ENCODE measurements around the gene SLC9A6. TPM values are rescaled to one million over a fixed set of nuclear protein-coding genes. Genes with fewer than 3 reads are reported as not detected.

Gene SLC9A6
- total and polyA plus RNA-seq, 4 donors = 7.0 to 17.2 (median 15.7) TPM

DNA sequence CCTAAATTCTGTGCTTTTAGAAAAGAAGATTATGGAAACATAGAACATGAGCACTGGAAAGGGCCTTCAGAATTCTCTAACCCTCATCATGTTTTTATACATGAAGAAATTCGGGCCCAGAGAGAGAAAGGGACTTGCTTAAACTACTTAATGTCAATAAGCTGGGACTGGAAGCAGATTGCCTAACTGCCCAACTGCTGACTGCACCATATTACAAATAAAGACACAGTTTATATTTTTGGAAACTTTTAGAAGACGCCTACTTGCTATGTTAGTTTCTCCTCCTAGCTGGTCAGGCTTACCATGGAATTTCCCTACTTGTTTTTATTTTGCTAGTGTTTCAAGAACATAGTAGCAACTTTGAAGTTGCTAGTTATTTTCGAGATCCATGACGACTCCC is 47.1 kb downstream of the SLC9A6 start:
- H3K4me3 ChIP-seq (ENCODE audit: low read length in 2 of 2) = no peak overlapping the region
- no peak for DNase-seq
- H3K36me3 ChIP-seq (ENCODE audit: control insufficient read depth in 1 of 2, insufficient read depth in 2 of 2, low read length in 1 of 2) = no peaks in the 10 kb centered on the region
- H3K27ac ChIP-seq (ENCODE audit: low read depth in 1 of 2, low read length in 2 of 2) = peak overlapping the region; percentile 38 to 90
- intact Hi-C loops (cut with DNase I) = loop anchor here (5.0 kb wide), 2 partner anchors 90 to 130 kb away; no protein-coding TSS in a partner anchor
- H3K9me3 ChIP-seq (ENCODE audit: control insufficient read depth, low read length) = no peaks in the 10 kb centered on the region
- WGBS, 2 donors = 7 to 32% methylated on average over 4 of the region's 4 CpGs
- no peaks in the 10 kb centered on the region for H3K27me3 ChIP-seq (ENCODE audit: control insufficient read depth in 1 of 2, insufficient read depth in 2 of 2, low read length in 1 of 2)
- ATAC-seq (ENCODE audit: low FRiP score) = no peak
- no peaks in the 10 kb centered on the region for H3K4me1 ChIP-seq (ENCODE audit: control insufficient read depth in 1 of 2, insufficient read depth in 2 of 2, low read length in 2 of 2)

DNA sequence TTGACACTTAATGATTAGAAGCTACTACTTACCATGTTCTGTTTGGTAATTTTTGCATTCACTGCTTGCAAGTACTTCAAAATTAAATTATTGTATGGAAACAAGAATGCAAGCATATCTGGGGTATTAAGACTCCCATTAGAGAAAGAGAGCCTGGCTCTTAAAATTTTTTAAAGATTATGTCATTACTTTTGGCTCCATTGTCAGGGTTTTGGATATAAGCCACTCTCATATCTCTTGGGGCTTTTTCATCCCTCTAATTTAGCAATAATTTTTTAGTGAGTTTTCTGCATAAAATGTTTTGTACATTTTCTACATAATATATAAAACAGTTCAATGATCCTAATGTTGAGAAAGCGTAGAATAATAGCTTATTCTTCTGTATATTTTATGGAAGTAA is 49.4 kb downstream of the SLC9A6 start:
- H3K9me3 ChIP-seq (ENCODE audit: control insufficient read depth, low read length) = no peaks in the 10 kb centered on the region
- H3K27ac ChIP-seq (ENCODE audit: low read depth in 1 of 2, low read length in 2 of 2) = no peak overlapping the region
- ATAC-seq (ENCODE audit: low FRiP score) (no peak), DNase-seq (no peak)
- no peaks in the 10 kb centered on the region for H3K4me1 ChIP-seq (ENCODE audit: control insufficient read depth in 1 of 2, insufficient read depth in 2 of 2, low read length in 2 of 2)
- no peaks in the 10 kb centered on the region for H3K27me3 ChIP-seq (ENCODE audit: control insufficient read depth in 1 of 2, insufficient read depth in 2 of 2, low read length in 1 of 2)
- H3K4me3 ChIP-seq (ENCODE audit: low read length in 2 of 2) = no peak overlapping the region
- 55 to 58% methylated on average over 1 of the region's 1 CpG for WGBS, 2 donors
- intact Hi-C loops (cut with DNase I) = loop anchor here (5.0 kb wide), 2 partner anchors 88 to 128 kb away; no protein-coding TSS in a partner anchor
- H3K36me3 ChIP-seq (ENCODE audit: control insufficient read depth in 1 of 2, insufficient read depth in 2 of 2, low read length in 1 of 2) = no peaks in the 10 kb centered on the region

DNA sequence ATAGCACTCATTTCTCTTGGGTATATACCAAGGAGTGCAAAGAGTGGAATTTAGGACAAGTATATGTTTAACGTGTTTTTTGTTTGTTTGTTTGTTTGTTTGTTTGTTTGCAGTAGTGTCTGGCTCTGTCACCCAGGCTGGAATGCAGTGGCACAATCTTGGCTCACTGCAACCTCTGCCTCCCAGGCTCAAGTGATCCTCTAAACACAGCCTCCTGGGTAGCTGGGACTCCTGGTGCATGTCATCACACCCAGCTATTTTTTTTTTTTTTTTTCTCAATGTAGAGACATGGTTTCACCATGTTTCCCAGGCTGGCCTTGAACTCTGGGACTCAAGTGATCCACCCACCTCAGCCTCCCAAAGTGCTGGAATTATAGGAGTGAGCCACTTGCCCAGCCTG is 50.4 kb downstream of the SLC9A6 start:
- no peak overlapping the region for H3K4me3 ChIP-seq (ENCODE audit: low read length in 2 of 2)
- peak overlapping the region in 1 of 2 donors; percentile 36 for H3K27ac ChIP-seq (ENCODE audit: low read depth in 1 of 2, low read length in 2 of 2)
- ATAC-seq (ENCODE audit: low FRiP score) = no peak
- H3K27me3 ChIP-seq (ENCODE audit: control insufficient read depth in 1 of 2, insufficient read depth in 2 of 2, low read length in 1 of 2) = no peaks in the 10 kb centered on the region
- no peaks in the 10 kb centered on the region for H3K9me3 ChIP-seq (ENCODE audit: control insufficient read depth, low read length)
- intact Hi-C loops (cut with DNase I) = no loop called here
- no peaks in the 10 kb centered on the region for H3K36me3 ChIP-seq (ENCODE audit: control insufficient read depth in 1 of 2, insufficient read depth in 2 of 2, low read length in 1 of 2)
- no peak for DNase-seq
- no peaks in the 10 kb centered on the region for H3K4me1 ChIP-seq (ENCODE audit: control insufficient read depth in 1 of 2, insufficient read depth in 2 of 2, low read length in 2 of 2)
- 30 to 45% methylated on average over 1 of the region's 1 CpG for WGBS, 2 donors

DNA sequence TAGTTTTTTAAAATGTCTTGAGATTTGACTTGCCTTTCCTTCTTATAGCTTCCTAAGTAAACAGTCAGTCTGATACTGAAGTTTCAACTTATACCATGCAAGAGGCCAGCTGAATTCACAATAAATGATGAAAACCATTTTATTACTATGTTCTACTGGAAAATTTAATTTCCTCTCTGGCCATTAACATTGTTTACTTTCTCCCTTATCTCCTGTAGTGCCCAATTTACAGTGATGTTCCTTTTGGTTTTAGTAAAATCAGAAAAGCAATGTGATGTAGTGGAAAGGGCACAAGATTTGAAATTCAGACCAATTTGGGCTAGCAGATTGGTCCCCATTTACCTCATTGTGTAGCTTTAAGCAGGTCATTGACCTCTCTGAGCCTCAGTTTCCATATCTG is 54.2 kb downstream of the SLC9A6 start:
- Histone ChIP-seq H3K27me3 (ENCODE audit: control insufficient read depth in 1 of 2, insufficient read depth in 2 of 2, low read length in 1 of 2) (no peaks in the 10 kb centered on the region), H3K4me3 (ENCODE audit: low read length in 2 of 2) (no peak overlapping the region), H3K27ac (ENCODE audit: low read depth in 1 of 2, low read length in 2 of 2) (peak overlapping the region in 1 of 2 donors; percentile 84), H3K36me3 (ENCODE audit: control insufficient read depth in 1 of 2, insufficient read depth in 2 of 2, low read length in 1 of 2) (no peaks in the 10 kb centered on the region), H3K4me1 (ENCODE audit: control insufficient read depth in 1 of 2, insufficient read depth in 2 of 2, low read length in 2 of 2) (no peaks in the 10 kb centered on the region), H3K9me3 (ENCODE audit: control insufficient read depth, low read length) (no peaks in the 10 kb centered on the region)
- intact Hi-C loops (cut with DNase I) = no loop called here
- no peak for ATAC-seq (ENCODE audit: low FRiP score)
- DNase-seq = no peak

DNA sequence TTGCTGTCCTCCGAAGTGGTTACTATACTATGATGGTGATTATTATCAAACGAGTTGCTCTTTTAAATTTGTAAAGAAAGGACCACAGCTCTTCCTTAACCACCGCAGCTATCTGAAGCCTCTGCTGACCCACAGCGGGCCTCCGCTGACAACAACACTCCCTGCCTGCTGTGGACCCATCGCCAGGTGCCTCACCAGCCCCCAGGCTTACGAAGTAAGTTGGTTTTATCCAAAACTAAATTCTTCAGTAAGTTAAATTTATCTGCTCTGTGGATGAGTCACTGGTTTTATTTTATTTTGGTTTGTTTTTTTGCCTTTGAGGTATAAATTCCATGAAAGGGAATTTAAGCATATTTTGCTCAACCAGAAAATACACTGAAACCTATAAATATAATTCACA is 54.7 kb downstream of the SLC9A6 start:
- H3K36me3 ChIP-seq (ENCODE audit: control insufficient read depth in 1 of 2, insufficient read depth in 2 of 2, low read length in 1 of 2) = no peaks in the 10 kb centered on the region
- no peak overlapping the region for H3K4me3 ChIP-seq (ENCODE audit: low read length in 2 of 2)
- H3K4me1 ChIP-seq (ENCODE audit: control insufficient read depth in 1 of 2, insufficient read depth in 2 of 2, low read length in 2 of 2) = no peaks in the 10 kb centered on the region
- H3K27ac ChIP-seq (ENCODE audit: low read depth in 1 of 2, low read length in 2 of 2) = peak overlapping the region in 1 of 2 donors; percentile 84
- ATAC-seq (ENCODE audit: low FRiP score) (no peak), DNase-seq (no peak)
- H3K9me3 ChIP-seq (ENCODE audit: control insufficient read depth, low read length) = no peaks in the 10 kb centered on the region
- 13 to 40% methylated on average over 7 of the region's 7 CpGs for WGBS, 2 donors
- intact Hi-C loops (cut with DNase I) = no loop called here
- H3K27me3 ChIP-seq (ENCODE audit: control insufficient read depth in 1 of 2, insufficient read depth in 2 of 2, low read length in 1 of 2) = no peaks in the 10 kb centered on the region

DNA sequence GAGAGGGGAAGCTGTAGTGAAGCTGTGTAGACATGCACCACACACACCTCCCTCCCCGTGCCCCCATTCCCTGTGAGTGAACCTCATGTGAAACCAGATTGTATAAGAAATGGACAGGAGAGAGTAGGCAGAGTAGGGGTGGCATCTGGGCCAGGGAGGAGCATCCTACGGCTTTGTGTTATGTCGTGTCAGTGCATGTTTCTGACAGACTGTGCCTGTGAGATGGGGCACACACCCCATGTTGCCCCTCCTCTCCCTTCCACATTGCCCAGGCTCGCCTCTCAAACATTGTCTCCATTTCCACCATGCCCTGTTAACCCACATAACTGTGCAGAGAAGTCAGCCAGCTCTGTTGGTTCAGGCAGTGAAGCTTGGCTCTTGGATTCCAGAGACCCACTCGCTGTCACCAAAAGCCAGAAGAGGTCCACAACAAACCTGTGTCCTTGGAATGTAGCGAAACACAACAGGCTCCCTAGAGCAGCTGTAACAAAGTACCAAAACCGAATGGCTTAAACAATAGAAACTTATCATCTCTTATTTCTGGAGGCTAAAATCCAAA is 56.1 kb downstream of the SLC9A6 start:
- Histone ChIP-seq H3K9me3 (ENCODE audit: control insufficient read depth, low read length) (no peaks in the 10 kb centered on the region), H3K27ac (ENCODE audit: low read depth in 1 of 2, low read length in 2 of 2) (peak overlapping the region in 1 of 2 donors; percentile 46), H3K27me3 (ENCODE audit: control insufficient read depth in 1 of 2, insufficient read depth in 2 of 2, low read length in 1 of 2) (no peaks in the 10 kb centered on the region), H3K4me1 (ENCODE audit: control insufficient read depth in 1 of 2, insufficient read depth in 2 of 2, low read length in 2 of 2) (no peaks in the 10 kb centered on the region), H3K36me3 (ENCODE audit: control insufficient read depth in 1 of 2, insufficient read depth in 2 of 2, low read length in 1 of 2) (no peaks in the 10 kb centered on the region), H3K4me3 (ENCODE audit: low read length in 2 of 2) (no peak overlapping the region)
- no peak for DNase-seq
- intact Hi-C loops (cut with DNase I) = no loop called here
- 65 to 81% methylated on average over 7 of the region's 7 CpGs for WGBS, 2 donors
- no peak for ATAC-seq (ENCODE audit: low FRiP score)

DNA sequence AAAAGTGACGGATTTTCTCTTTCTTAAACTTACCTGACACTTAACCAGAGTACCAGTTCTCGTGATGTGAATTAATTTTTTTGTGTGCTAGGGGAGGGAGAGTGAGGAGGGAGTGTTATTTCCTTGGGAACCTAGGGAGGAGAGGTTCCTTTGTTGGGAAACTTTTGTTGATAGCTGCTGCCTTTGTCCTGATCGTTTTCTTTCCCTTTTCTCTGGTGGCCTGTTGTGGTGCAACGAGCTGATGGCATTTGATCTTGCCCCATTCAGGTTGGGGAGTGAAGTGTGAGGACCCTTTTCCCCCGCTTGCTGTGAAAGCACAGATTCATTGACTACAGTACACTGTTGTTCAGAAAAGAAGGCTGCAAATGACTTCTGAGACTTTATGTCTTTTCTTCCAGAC is 59.8 kb downstream of the SLC9A6 start:
- H3K27me3 ChIP-seq (ENCODE audit: control insufficient read depth in 1 of 2, insufficient read depth in 2 of 2, low read length in 1 of 2) = no peaks in the 10 kb centered on the region
- no peak overlapping the region for H3K4me3 ChIP-seq (ENCODE audit: low read length in 2 of 2)
- H3K4me1 ChIP-seq (ENCODE audit: control insufficient read depth in 1 of 2, insufficient read depth in 2 of 2, low read length in 2 of 2) = no peaks in the 10 kb centered on the region
- no peak overlapping the region for H3K27ac ChIP-seq (ENCODE audit: low read depth in 1 of 2, low read length in 2 of 2)
- ATAC-seq (ENCODE audit: low FRiP score) (no peak), DNase-seq (no peak)
- WGBS, 2 donors = 65 to 72% methylated on average over 5 of the region's 5 CpGs
- no peaks in the 10 kb centered on the region for H3K36me3 ChIP-seq (ENCODE audit: control insufficient read depth in 1 of 2, insufficient read depth in 2 of 2, low read length in 1 of 2)
- no peaks in the 10 kb centered on the region for H3K9me3 ChIP-seq (ENCODE audit: control insufficient read depth, low read length)
- intact Hi-C loops (cut with DNase I) = no loop called here

DNA sequence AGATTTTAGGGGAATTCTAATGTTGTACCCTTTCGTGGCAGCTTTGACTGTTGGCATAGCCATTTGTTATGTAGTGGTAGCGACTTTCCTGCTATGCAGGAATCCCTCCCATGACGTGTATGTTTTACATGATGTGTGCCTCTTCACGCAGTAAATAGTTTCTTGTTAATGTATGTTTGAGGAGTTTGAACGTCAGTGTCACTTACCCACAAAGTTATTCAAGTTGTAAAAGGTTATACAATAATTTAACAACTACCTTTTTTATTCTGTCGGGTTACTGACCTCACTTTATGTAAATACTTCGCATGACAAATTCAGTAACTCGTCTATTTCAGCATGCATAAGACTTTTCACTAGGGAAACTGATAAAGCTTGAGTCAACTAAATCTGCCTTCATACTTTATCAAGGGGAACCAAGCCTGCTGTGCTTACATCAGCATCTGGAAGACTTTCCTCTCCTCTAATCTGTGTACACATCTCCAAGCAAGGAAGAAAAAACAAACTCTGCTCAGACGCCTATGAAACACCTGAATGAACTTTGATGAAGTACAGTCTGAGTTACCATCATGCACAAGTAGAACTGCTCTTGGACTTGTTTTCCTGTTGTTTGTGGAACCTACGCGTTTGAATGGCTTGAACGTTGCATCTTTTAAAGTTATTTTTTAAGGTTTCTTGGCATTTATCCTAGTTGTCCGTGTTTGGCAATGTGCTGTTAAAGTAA is 61.2 kb downstream of the SLC9A6 start:
- ATAC-seq (ENCODE audit: low FRiP score) (peak; percentile 40), DNase-seq (no peak)
- intact Hi-C loops (cut with DNase I) = no loop called here
- Histone ChIP-seq H3K9me3 (ENCODE audit: control insufficient read depth, low read length) (no peaks in the 10 kb centered on the region), H3K27me3 (ENCODE audit: control insufficient read depth in 1 of 2, insufficient read depth in 2 of 2, low read length in 1 of 2) (no peaks in the 10 kb centered on the region), H3K36me3 (ENCODE audit: control insufficient read depth in 1 of 2, insufficient read depth in 2 of 2, low read length in 1 of 2) (no peaks in the 10 kb centered on the region), H3K27ac (ENCODE audit: low read depth in 1 of 2, low read length in 2 of 2) (no peak overlapping the region), H3K4me3 (ENCODE audit: low read length in 2 of 2) (no peak overlapping the region), H3K4me1 (ENCODE audit: control insufficient read depth in 1 of 2, insufficient read depth in 2 of 2, low read length in 2 of 2) (no peaks in the 10 kb centered on the region)
- 19 to 30% methylated on average over 13 of the region's 13 CpGs for WGBS, 2 donors

DNA sequence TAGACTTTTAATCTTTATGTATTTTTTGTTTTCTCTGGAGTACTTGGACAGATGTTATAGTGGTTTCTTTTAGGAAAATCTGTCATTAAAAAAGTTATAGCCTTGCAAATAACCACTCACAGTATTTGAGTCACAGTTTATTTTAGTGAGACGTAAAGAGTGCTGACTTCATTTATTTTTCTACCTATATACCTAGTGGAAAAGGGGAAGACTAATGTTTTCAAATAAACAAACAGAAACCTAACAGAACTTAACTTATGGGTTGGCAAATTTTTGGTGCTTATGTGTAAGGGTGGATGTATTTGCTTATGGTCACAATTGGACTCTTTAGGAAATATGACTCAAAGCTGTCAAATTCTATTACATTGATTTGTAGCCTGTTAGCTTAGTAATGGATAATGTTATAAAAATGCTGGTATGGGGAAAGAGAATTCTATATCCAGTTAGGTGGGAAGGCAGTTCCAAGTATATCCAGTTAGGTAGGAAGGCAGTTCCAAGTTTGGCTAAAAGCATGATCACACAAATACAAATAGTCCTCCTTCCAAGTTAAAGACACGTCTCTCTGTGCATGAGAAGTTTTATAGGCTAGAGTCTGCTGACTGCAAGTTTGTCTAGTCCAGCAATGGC is 61.9 kb downstream of the SLC9A6 start:
- H3K27ac ChIP-seq (ENCODE audit: low read depth in 1 of 2, low read length in 2 of 2) = peak overlapping the region in 1 of 2 donors; percentile 4
- no peak for ATAC-seq (ENCODE audit: low FRiP score)
- intact Hi-C loops (cut with DNase I) = no loop called here

More for the DNA sequence above, 61.9 kb downstream of the SLC9A6 start:
- Histone ChIP-seq H3K36me3 (ENCODE audit: control insufficient read depth in 1 of 2, insufficient read depth in 2 of 2, low read length in 1 of 2) (no peaks in the 10 kb centered on the region), H3K4me1 (ENCODE audit: control insufficient read depth in 1 of 2, insufficient read depth in 2 of 2, low read length in 2 of 2) (no peaks in the 10 kb centered on the region), H3K4me3 (ENCODE audit: low read length in 2 of 2) (no peak overlapping the region), H3K9me3 (ENCODE audit: control insufficient read depth, low read length) (no peaks in the 10 kb centered on the region), H3K27me3 (ENCODE audit: control insufficient read depth in 1 of 2, insufficient read depth in 2 of 2, low read length in 1 of 2) (no peaks in the 10 kb centered on the region)
- no peak for DNase-seq
- 12 to 28% methylated on average over 2 of the region's 2 CpGs for WGBS, 2 donors
